Stimulated activated CD8-positive, alpha-beta memory T cell treated with anti-CD3 and anti-CD28 coated beads, Interleukin-4, amount 100 ng/mL, for 48 hours (primary cell): Measurements from ENCODE around the gene ABHD2.
"Not testable (repeated sequence)": the region's sequence is repeated elsewhere in the genome, so short reads cannot be mapped to it uniquely, and the experiment has no call there.

Experiments used
- DNase-seq: peaks from one replicate; pipeline ENCODE4 v3.0.0-alpha.2; 2020

The ABHD2 gene

GRCh38 chr15:89075101-89075640, 13.1 kb upstream of the ABHD2 start:
- DNase-seq: no peak

- DNase-seq: no peak
These were observed 12.4 kb upstream of the ABHD2 start for GRCh38 chr15:89075846-89076245.

GRCh38 chr15:89077750-89078149, 10.5 kb upstream of the ABHD2 start:
- DNase-seq: no peak

GRCh38 chr15:89078851-89079810, 9.1 kb upstream of the ABHD2 start:
- DNase-seq: no peak

GRCh38 chr15:89081878-89082277, 6.4 kb upstream of the ABHD2 start:
- no peak for DNase-seq

- DNase-seq: no peak
These were observed 5.0 kb upstream of the ABHD2 start for GRCh38 chr15:89083246-89083645.

DNA sequence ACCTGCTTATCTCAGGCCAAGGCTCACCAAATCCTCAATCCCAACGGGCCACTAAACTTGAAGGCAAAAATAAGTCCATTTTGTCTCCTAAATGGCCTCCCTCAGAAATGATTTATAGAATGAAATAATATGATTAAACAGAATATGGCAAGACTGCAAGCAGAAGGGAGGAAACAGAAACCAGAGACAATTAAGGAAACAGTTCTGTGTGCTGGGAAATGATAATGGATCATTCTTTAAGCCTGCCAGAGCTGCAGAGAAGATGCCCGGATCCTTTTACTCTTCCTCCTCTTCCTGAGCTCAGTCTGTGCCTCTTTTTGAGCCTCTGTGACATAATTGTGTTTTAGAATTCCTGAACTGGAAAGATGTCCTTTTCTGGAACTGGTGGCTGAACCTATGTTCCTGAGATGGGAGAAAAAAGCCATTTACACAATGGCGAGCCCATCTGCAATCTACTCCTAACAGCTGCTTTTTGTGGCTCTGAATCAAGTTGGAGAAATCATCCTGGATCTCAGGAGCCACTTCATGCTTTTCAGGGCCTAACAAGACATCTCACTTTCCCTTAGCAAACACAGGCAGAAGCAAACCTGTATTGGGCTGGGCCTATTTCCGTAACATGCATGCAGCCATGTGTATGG, 2.8 kb upstream of the ABHD2 start:
- DNase-seq: no peak

DNA sequence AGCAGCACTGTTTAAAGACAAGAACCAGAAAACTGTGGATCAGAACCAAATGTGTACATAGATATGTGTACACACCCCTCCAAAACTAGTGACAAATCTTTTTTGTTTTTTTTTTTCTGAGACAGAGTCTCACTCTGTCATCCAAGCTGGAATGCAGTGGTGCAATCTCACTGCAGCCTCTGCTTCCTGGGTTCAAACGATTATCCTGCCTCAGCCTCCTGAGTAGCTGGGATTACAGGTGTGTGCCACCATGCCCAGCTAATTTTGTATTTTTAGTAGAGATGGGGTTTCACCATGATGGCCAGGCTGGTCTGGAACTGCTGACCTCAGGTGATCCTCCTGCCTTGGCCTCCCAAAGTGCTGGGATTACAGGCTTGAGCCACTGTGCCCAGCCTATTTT, 2.3 kb upstream of the ABHD2 start:
- not testable (repeated sequence) for DNase-seq

- not testable (repeated sequence) for DNase-seq
These were observed 1.9 kb upstream of the ABHD2 start for GRCh38 chr15:89086390-89086789.

GRCh38 chr15:89087161-89087829, 961 bp upstream of the ABHD2 start:
- DNase-seq: no peak

GRCh38 chr15:89088605-89089315, 504 bp downstream of the ABHD2 start:
- no peak for DNase-seq

DNA sequence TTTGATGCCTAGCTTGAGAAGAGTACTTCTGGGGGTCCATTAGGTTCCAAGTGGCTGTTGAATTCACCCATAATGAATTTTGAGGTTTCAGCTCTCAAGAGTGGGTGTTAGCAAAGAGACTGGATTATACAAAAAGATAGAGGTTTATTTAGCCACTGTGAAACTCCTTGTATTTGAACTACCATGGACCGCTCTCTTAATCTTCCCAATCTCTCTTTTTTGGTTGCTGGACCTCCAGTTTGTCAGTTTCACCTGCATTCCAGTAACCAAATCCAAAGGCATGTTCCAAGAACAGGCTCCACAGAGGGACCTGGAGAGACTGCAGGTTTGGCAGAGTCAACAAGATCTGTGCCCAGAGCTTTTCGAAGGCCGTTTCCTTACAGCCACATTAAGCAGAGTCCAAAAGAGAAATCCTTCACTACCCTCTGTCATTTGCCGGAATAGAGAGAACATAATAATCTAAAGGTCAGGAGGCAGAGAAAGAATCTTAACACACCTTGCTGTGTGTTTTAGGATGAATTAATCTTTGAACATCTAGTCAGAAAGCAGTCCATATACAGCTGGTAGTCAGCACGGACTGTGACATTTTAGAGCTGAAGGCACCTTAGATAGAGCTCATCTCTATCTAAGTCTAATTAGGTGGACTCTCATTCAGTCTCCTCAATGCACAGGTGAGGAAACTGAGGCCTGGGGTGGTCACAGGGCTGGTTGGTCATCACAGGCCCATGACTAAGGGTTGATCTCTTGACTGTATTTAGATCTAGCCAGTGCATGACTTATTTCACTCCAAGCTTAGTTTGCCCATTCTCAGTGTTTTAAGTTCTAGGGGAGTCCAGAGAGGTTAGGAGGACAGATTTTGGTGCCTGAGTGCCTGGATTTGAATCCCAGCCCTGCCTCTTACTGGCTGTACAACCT, 1.3 kb downstream of the ABHD2 start:
- no peak for DNase-seq

DNA sequence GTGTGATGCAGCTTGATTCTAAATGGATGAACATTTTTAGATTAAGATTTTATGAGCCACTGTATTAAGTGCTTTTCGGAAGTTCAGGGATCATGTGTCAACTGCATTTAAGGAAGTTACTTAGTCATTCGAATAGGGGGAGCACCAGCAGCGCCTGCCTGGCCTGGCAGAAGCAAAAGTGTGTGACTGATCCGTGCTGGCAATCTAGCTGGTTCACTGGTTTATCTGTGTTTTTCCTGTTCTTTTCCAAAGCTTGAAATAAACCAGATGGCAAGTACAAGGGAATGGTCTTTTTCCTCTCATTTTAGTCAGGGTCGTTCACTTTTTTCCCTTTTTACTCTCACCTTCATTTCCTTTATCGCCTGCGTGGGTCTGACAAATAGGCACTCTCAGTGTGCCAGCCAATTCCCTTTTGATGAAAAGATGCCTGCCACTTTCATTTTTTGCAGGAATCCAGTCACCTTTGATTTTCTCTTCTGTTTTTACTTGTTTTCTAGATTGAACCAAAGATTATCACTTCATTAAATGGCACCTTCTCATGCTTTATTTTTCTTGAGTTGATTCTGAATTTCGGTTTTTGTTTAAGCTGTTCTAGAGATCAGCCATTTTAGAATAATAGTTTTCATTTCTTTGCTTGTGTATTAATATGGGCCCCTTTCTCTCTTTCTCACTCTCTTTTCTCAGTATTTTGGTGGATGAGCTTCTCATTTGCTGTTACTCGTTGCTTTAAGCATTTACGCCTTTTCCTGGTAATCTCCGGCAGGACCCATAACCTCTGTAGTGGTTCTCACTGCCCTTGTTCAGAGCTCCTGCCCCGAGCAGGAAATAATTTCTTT, 2.8 kb downstream of the ABHD2 start:
- DNase-seq: peak; percentile 54

GRCh38 chr15:89091627-89092220, 3.5 kb downstream of the ABHD2 start:
- no peak for DNase-seq

DNA sequence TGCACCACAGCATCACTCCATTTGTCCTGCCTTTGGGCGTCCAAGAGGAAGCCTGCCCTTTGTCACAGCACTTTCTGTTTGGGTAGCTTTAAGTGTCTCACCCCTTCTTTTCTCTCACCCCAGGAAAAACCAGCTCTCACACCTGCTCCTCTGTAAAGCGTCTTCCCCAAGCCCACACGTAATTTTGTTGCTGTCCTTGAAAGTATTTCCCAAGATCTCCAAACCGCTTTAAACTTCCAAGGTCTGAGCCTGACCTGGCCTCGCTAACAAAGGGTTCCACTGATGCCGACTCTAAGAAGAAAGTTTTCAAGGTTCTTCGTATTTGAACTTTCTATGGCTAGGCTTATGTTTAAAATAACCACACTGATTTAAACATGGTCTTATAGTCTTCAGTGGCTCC, 5.3 kb downstream of the ABHD2 start:
- DNase-seq: no peak

- DNase-seq: no peak
These were observed 6.8 kb downstream of the ABHD2 start for GRCh38 chr15:89095073-89095472.

GRCh38 chr15:89095556-89095955, 7.3 kb downstream of the ABHD2 start:
- DNase-seq: no peak

DNA sequence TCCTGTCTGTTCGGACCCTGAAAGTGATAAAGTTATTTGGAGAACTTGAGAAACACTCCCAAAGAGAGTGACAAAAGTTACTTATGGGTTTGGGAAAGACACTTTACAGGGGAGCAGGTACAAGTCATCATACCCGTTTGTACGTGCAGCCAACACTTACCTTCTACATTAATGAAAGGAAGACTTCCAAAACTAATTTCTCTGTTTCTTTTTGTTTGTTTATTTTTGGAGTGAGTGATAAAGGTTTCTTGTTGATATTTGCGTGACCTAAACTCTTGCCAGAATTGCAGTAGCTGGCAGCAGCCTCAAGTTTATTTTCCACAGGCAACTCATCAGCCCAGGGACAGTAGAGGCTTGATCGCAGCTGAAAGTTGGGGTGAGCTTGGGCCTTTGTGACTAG, 8.4 kb downstream of the ABHD2 start:
- no peak for DNase-seq

- DNase-seq: no peak
These were observed 9.1 kb downstream of the ABHD2 start for GRCh38 chr15:89097313-89097712.

GRCh38 chr15:89098281-89098680, 10.0 kb downstream of the ABHD2 start:
- no peak for DNase-seq
